HEK293 (cell line): ENCODE measurements around the gene TANGO6.

Experiments used
- CTCF ChIA-PET: fragments of 350-600 bp; formaldehyde crosslinking; extraction: SDS; loops from one replicate; lab custom pipeline; 2021; ENCODE audit warnings: antibody characterized with exemption; lab: Yijun Ruan, JAX
- POLR2A ChIA-PET: fragments of 300-600 bp; formaldehyde crosslinking; extraction: SDS; loops from one replicate; lab custom pipeline; 2020; ENCODE audit warnings: antibody characterized with exemption, inconsistent platforms; lab: Yijun Ruan, JAX
- H3K27ac ChIP-seq: fragments of 200-500 bp; sonication (Bioruptor generic); 2 replicates; pipeline ENCODE4 v1.5.1; 2014; ENCODE audit warnings: low read depth, low read length, control low read depth, inconsistent platforms; ENCODE audit errors: extremely low read depth
- H3K36me3 ChIP-seq, 2 experiments: fragments of 200-500 bp in 1 of 2; sonication (Bioruptor generic) in 1 of 2; 1 replicate in 1 of 2; 2 replicates in 1 of 2; pipeline ENCODE4 v1.5.1; 2014 to 2017; ENCODE audit warnings: inconsistent platforms in 2 of 2, low read length in 2 of 2; ENCODE audit not compliant: control insufficient read depth in 2 of 2, insufficient read depth in 1 of 2
- H3K4me1 ChIP-seq: fragments of 200-500 bp; sonication (Bioruptor generic); 2 replicates; pipeline ENCODE4 v1.5.1; 2014; ENCODE audit warnings: mild to moderate bottlenecking, low read length, inconsistent platforms; ENCODE audit not compliant: control insufficient read depth, insufficient read depth
- H3K4me3 ChIP-seq: 2 replicates; pipeline ENCODE4 v1.5.1; 2011; ENCODE audit warnings: low read depth, mild to moderate bottlenecking, control low read depth, low read length, moderate library complexity
- H3K9me3 ChIP-seq: fragments of 200-500 bp; sonication (Bioruptor generic); 2 replicates; pipeline ENCODE4 v1.5.1; 2014; ENCODE audit warnings: low read depth, low read length, inconsistent platforms; ENCODE audit not compliant: control insufficient read depth, insufficient read depth
- INSM2 ChIP-seq: fragments of 450-650 bp; formaldehyde crosslinking; IDR thresholded peaks from 2 replicates; pipeline ENCODE4 v1.5.1; 2016; ENCODE audit warnings: missing biosample characterization, missing genetic modification characterization
- PATZ1 ChIP-seq: fragments of 450-650 bp; formaldehyde crosslinking; IDR thresholded peaks from 2 replicates; pipeline ENCODE4 v1.5.1; 2016; ENCODE audit warnings: missing biosample characterization, missing genetic modification characterization
- SCRT2 ChIP-seq: fragments of 450-650 bp; formaldehyde crosslinking; IDR thresholded peaks from 2 replicates; pipeline ENCODE4 v1.5.1; 2016; ENCODE audit warnings: missing biosample characterization, missing genetic modification characterization
- WT1 ChIP-seq: fragments of 450-650 bp; formaldehyde crosslinking; IDR thresholded peaks from 2 replicates; pipeline ENCODE4 v1.5.1; 2016; ENCODE audit warnings: missing biosample characterization, missing genetic modification characterization
- YY2 ChIP-seq: fragments of 450-650 bp; formaldehyde crosslinking; IDR thresholded peaks from 2 replicates; pipeline ENCODE4 v1.5.1; 2016; ENCODE audit warnings: missing biosample characterization, missing genetic modification characterization
- ZBTB10 ChIP-seq: fragments of 450-650 bp; formaldehyde crosslinking; IDR thresholded peaks from 2 replicates; pipeline ENCODE4 v1.5.1; 2016; ENCODE audit warnings: missing biosample characterization, missing genetic modification characterization
- ZNF121 ChIP-seq: fragments of 450-650 bp; formaldehyde crosslinking; IDR thresholded peaks from 2 replicates; pipeline ENCODE4 v1.5.1; 2016; ENCODE audit warnings: missing biosample characterization, missing genetic modification characterization
- ZNF174 ChIP-seq: fragments of 450-650 bp; formaldehyde crosslinking; IDR thresholded peaks from 2 replicates; pipeline ENCODE4 v1.5.0; 2017; ENCODE audit warnings: missing biosample characterization, mild to moderate bottlenecking, missing genetic modification characterization
- ZNF202 ChIP-seq: fragments of 450-650 bp; formaldehyde crosslinking; IDR thresholded peaks from 2 replicates; pipeline ENCODE4 v1.5.1; 2016; ENCODE audit warnings: missing biosample characterization, missing genetic modification characterization, borderline replicate concordance
- ZNF239 ChIP-seq: fragments of 450-650 bp; formaldehyde crosslinking; IDR thresholded peaks from 2 replicates; pipeline ENCODE4 v1.5.1; 2016; ENCODE audit warnings: missing biosample characterization, missing genetic modification characterization
- ZNF513 ChIP-seq: fragments of 450-650 bp; IDR thresholded peaks from 2 replicates; pipeline ENCODE4 v1.5.1; 2018; ENCODE audit warnings: missing biosample characterization, missing genetic modification characterization
- ZNF629 ChIP-seq: fragments of 450-650 bp; formaldehyde crosslinking; IDR thresholded peaks from 2 replicates; pipeline ENCODE4 v1.5.1; 2017; ENCODE audit warnings: missing biosample characterization, missing genetic modification characterization
- ZNF645 ChIP-seq: fragments of 450-650 bp; formaldehyde crosslinking; IDR thresholded peaks from 2 replicates; pipeline ENCODE4; 2016; ENCODE audit warnings: missing biosample characterization, missing genetic modification characterization
- ZNF670 ChIP-seq: fragments of 450-650 bp; formaldehyde crosslinking; IDR thresholded peaks from 2 replicates; pipeline ENCODE4 v1.5.1; 2016; ENCODE audit warnings: missing biosample characterization, missing genetic modification characterization, low read depth
- ZNF704 ChIP-seq: fragments of 450-650 bp; formaldehyde crosslinking; IDR thresholded peaks from 2 replicates; pipeline ENCODE4 v1.5.1; 2016; ENCODE audit warnings: missing biosample characterization, missing genetic modification characterization
- ZSCAN30 ChIP-seq: fragments of 450-650 bp; IDR thresholded peaks from 2 replicates; pipeline ENCODE4 v1.5.1; 2018; ENCODE audit warnings: missing biosample characterization, mild to moderate bottlenecking, missing genetic modification characterization, moderate library complexity
- ZSCAN5A ChIP-seq: fragments of 450-650 bp; formaldehyde crosslinking; IDR thresholded peaks from 2 replicates; pipeline ENCODE4 v1.5.1; 2016; ENCODE audit warnings: missing biosample characterization, missing genetic modification characterization

The TANGO6 gene

GRCh38 chr16:69115837-69116236 lies 272.5 kb downstream of the TANGO6 start (continued):
- TF ChIP-seq ZNF513 (tag by site-specific recombination): no peak

- Histone ChIP-seq H3K36me3 (peaks cover 0 to 77% of the 10 kb centered on the region in 2 experiments; a peak in 1 of 3 replicates), H3K9me3 (no peaks in the 10 kb centered on the region), H3K4me1 (no peaks in the 10 kb centered on the region), H3K4me3 (no peak overlapping the region), H3K27ac (no peak overlapping the region)
- ChIA-PET POLR2A (no interaction called here), CTCF (interaction anchor here (1.4 to 5.6 kb wide), 2 partner anchors 8 to 214 kb away, joined by 4 to 57 read pairs; no protein-coding TSS in a partner anchor)
- TF ChIP-seq ZNF174 (tag by site-specific recombination): no peak
- no peak for TF ChIP-seq ZSCAN5A
- no peak for TF ChIP-seq ZNF704
- no peak for TF ChIP-seq SCRT2 (tag by site-specific recombination)
- no peak for TF ChIP-seq ZNF645 (tag by site-specific recombination)
- TF ChIP-seq ZNF629: no peak
- no peak for TF ChIP-seq ZNF670 (tag by site-specific recombination)
- TF ChIP-seq ZSCAN30 (tag by site-specific recombination): no peak
- no peak for TF ChIP-seq WT1 (tag by site-specific recombination)
- no peak for TF ChIP-seq YY2 (tag by site-specific recombination)
- no peak for TF ChIP-seq INSM2 (tag by site-specific recombination)
- no peak for TF ChIP-seq ZNF121
- no peak for TF ChIP-seq PATZ1 (tag by site-specific recombination)
- no peak for TF ChIP-seq ZNF239 (tag by site-specific recombination)
- no peak for TF ChIP-seq ZNF202
- TF ChIP-seq ZBTB10: no peak
Observed at GRCh38 chr16:69116256-69116875, 273.0 kb downstream of the TANGO6 start.
